Heart right ventricle (tissue), 16 donors: ENCODE results near the gene NDUFA11. TPM values are rescaled to one million over a fixed set of nuclear protein-coding genes. Genes with fewer than 3 reads are reported as not detected.

ENCODE experiments used
- ATAC-seq, 8 donors: fragments of 200-7000 bp; cut with Tn5 transposase; one replicate each; pipeline ENCODE4 v1.9.1; 2020; ENCODE audit warnings: mild to moderate bottlenecking in 8 of 8, moderate library complexity in 8 of 8, moderate number of reproducible peaks in 1 of 8
- DNase-seq, 2 donors: peaks; one replicate each; pipeline ENCODE4 v3.0.0-alpha.2; 2020
- H3K27ac ChIP-seq, 10 donors: fragments of 200-600 bp; sonication (generic) in 2 of 10; one replicate each; pipeline versions ENCODE4 v1.5.0 to v1.8.0; 2020 to 2022; ENCODE audit warnings: mild to moderate bottlenecking in 3 of 10
- H3K27me3 ChIP-seq, 7 donors: fragments of 200-600 bp; one replicate each; pipeline ENCODE4 v1.8.0; 2021 to 2022; ENCODE audit warnings: mild to moderate bottlenecking in 2 of 7
- H3K36me3 ChIP-seq, 9 donors: fragments of 200-600 bp; sonication (generic) in 1 of 9; one replicate each; pipeline versions ENCODE4 v1.5.0 to v1.8.0; 2020 to 2022; ENCODE audit warnings: mild to moderate bottlenecking in 2 of 9
- H3K4me1 ChIP-seq, 9 donors: fragments of 200-600 bp; sonication (generic) in 1 of 9; one replicate each; pipeline versions ENCODE4 v1.5.0 to v1.8.0; 2020 to 2022; ENCODE audit warnings: mild to moderate bottlenecking in 4 of 9
- H3K4me3 ChIP-seq, 10 donors: fragments of 200-600 bp; sonication (generic) in 2 of 10; one replicate each; pipeline versions ENCODE4 v1.5.0 to v1.8.0; 2020 to 2022; ENCODE audit warnings: mild to moderate bottlenecking in 7 of 10, moderate library complexity in 2 of 10
- H3K9me3 ChIP-seq, 11 donors: fragments of 200-600 bp in 10 of 11; sonication (generic) in 2 of 11; one replicate each; pipeline versions ENCODE4 v1.5.0 to v1.8.0; 2013 to 2022; ENCODE audit warnings: mild to moderate bottlenecking in 2 of 11, control low read depth in 1 of 11, moderate library complexity in 1 of 11
- CTCF ChIP-seq, 9 donors: fragments of 200-600 bp; sonication (generic) in 2 of 9; IDR thresholded peaks; one replicate each; pipeline versions ENCODE4 v1.5.0 to v1.8.0; 2021 to 2022; ENCODE audit warnings: antibody characterized with exemption in 9 of 9, mild to moderate bottlenecking in 5 of 9, moderate library complexity in 1 of 9
- WGBS, 2 donors: extraction: QIAGEN DNeasy Blood & Tissue Kit; methylation state at CpG; one replicate each; pipeline ENCODE4 v1.1.7; 2013; ENCODE audit warnings: inconsistent platforms in 1 of 2; 5-methylcytosine and 5-hydroxymethylcytosine counted together
- intact Hi-C, 10 donors: fragments of 100-400 bp; cut with DNase I; formaldehyde crosslinking; loops; one replicate each; pipeline versions ENCODE4 v1.11.1 to v1.14.2; 2022
- polyA plus RNA-seq, 2 donors: library from polyadenylated mRNA; stranded (reverse); fragments of 200-250 nt; gene quantifications; one replicate each; pipeline ENCODE4 v1.2.3, GENCODE V29; 2013
- total RNA-seq, 10 donors: library from RNA; stranded (reverse); fragmentation: NEBNext Ultra II Directional in 3 of 10; extraction: Animal tissue kit (Norgen Biotek cat#: 25700) in 3 of 10; gene quantifications; one replicate each; pipeline versions ENCODE4 v1.2.1 to v1.2.4, GENCODE V29; 2021 to 2023
- donor health status: Arrhythmogenic right ventricular cardiomyopathy.
- donor health status: ischemic (EF 13 %, LVEDD 7.1; RV severe dilation, severe dysfunction).
- donor health status: healthy with polysubstance abuse.
- donor health status: DM: no; HTN: yes; CAD: no.
- donor health status: DM: no; HTN: no; CAD: no.
- donor health status: ischemic (EF 25% LVEDD 6.9; RV normal size, moderate dysfunction).
- donor health status: ischemic (EF 25% LVEDD 5.7; RV mildly dilated, moderate dysfunction).
- donor health status: healthy.
- donor health status: DM: yes; HTN: yes; CAD: no.
- donor health status: Ischemic cardiomyopathy.
- donor health status: ischemic (EF 35%, LVEDD 5.7; RV mildly dilated, moderate dysfunction).
- donor health status: nonischemic (EF 11% LVEDD 7.7; RV severe dilation, severe dysfunction).
- donor health status: DM: yes; HTN: yes; CAD: no.
- donor health status: PGD.
- donor health status: ischemic (EF 29% LVEDD 5.4; RV normal size, mild dysfunction).
- donor health status: nonischemic (EF 23%, LVEDD 6.1; RV moderate dilation, normal function).

Gene NDUFA11
- total and polyA plus RNA-seq, 12 donors: 451 to 1,143 (median 521) TPM

GRCh38 chr19:5907241-5907640, 3.7 kb upstream of the NDUFA11 start:
- TF ChIP-seq CTCF (IDR thresholded peaks at IDR 0.05): no peak
- intact Hi-C loops: loop anchor here in 1 of 10 donors (5.0 kb wide), 1 partner anchor 55 kb away; no protein-coding TSS in a partner anchor
- 65 to 79% methylated on average over 5 of the region's 5 CpGs for WGBS, 2 donors
- Histone ChIP-seq H3K9me3 (no peaks in the 10 kb centered on the region), H3K27me3 (no peaks in the 10 kb centered on the region), H3K36me3 (peaks cover 0 to 39% (median 0%) of the 10 kb centered on the region in 9 donors), H3K4me1 (peaks cover 12 to 29% (median 24%) of the 10 kb centered on the region in 9 donors), H3K27ac (no peak overlapping the region), H3K4me3 (no peak overlapping the region)
- no peak for ATAC-seq
- DNase-seq: no peak

GRCh38 chr19:5905114-5905778, 1.7 kb upstream of the NDUFA11 start:
- Histone ChIP-seq H3K9me3 (no peaks in the 10 kb centered on the region), H3K27ac (peak overlapping the region in 9 of 10 donors; percentile 68 to 93 (median 85)), H3K4me1 (peaks cover 12 to 45% (median 36%) of the 10 kb centered on the region in 9 donors), H3K4me3 (peak overlapping the region; percentile 56 to 97 (median 82)), H3K27me3 (no peaks in the 10 kb centered on the region), H3K36me3 (peaks cover 0 to 44% (median 0%) of the 10 kb centered on the region in 9 donors)
- TF ChIP-seq CTCF (IDR thresholded peaks at IDR 0.05): no peak
- WGBS, 2 donors: 54 to 56% methylated on average over 31 of the region's 31 CpGs
- ATAC-seq: no peak
- no peak for DNase-seq
- intact Hi-C loops: loop anchor here in 1 of 10 donors (5.0 kb wide), 1 partner anchor 57 kb away; no protein-coding TSS in a partner anchor

- Histone ChIP-seq H3K9me3 (no peaks in the 10 kb centered on the region), H3K36me3 (peaks cover 0 to 42% (median 0%) of the 10 kb centered on the region in 9 donors), H3K27ac (peak within 1 kb of the TSS; percentile 71 to 95 (median 88)), H3K4me1 (peaks cover 12 to 45% (median 36%) of the 10 kb centered on the region in 9 donors), H3K4me3 (peak within 1 kb of the TSS; percentile 57 to 97 (median 87)), H3K27me3 (no peaks in the 10 kb centered on the region)
- WGBS, 2 donors: 0% methylated on average over 61 of the region's 61 CpGs
- ATAC-seq (peak; percentile 85 to 92 (median 88)), DNase-seq (peak; percentile 99 to 100)
- peak in 1 of 9 donors; percentile 8 for TF ChIP-seq CTCF (IDR thresholded peaks at IDR 0.05)
- intact Hi-C loops: loop anchor here in 3 of 10 donors (5.0 kb wide), 2 partner anchors 58 to 73 kb away; partner anchors contain the start of gene RANBP3 (in 3 of the 3)
These were observed 943 bp upstream of the NDUFA11 start, which contains the start of gene VMAC for GRCh38 chr19:5904352-5905113. VMAC (plus strand) TSS chr19:5904872; CDS start chr19:5904891, 19 bp downstream.

GRCh38 chr19:5903056-5903623, 450 bp downstream of the NDUFA11 start:
- TF ChIP-seq CTCF (IDR thresholded peaks at IDR 0.05): no peak
- Histone ChIP-seq H3K27me3 (no peaks in the 10 kb centered on the region), H3K4me1 (peaks cover 12 to 45% (median 36%) of the 10 kb centered on the region in 9 donors), H3K4me3 (peak overlapping the region; percentile 57 to 97 (median 87)), H3K36me3 (peaks cover 0 to 33% (median 0%) of the 10 kb centered on the region in 9 donors), H3K27ac (peak overlapping the region; percentile 71 to 95 (median 88)), H3K9me3 (no peaks in the 10 kb centered on the region)
- no peak for ATAC-seq
- no peak for DNase-seq
- intact Hi-C loops: loop anchor here in 3 of 10 donors (5.0 kb wide), 1 partner anchor 74 kb away; the partner anchor contains the start of gene RANBP3 (in 3 of the 3)
- 1% methylated on average over 27 of the region's 27 CpGs for WGBS, 2 donors
